Activated CD8-positive, alpha-beta memory T cell treated with anti-CD3 and anti-CD28 coated beads, Interleukin-2, amount 50 U/mL, for 4 hours (primary cell): ENCODE data around the gene B3GNT4.
A peak's percentile ranks its signal among the peaks of the same experiment; 100 is the strongest.
"Not testable (repeated sequence)": the region's sequence is repeated elsewhere in the genome, so short reads cannot be mapped to it uniquely, and the experiment has no call there.

Experiments used
- DNase-seq: peaks from one replicate; pipeline ENCODE4 v3.0.0-alpha.2; 2020

The B3GNT4 gene

GRCh38 chr12:122189626-122190475, 13.7 kb upstream of the B3GNT4 start:
- DNase-seq = no peak

DNA sequence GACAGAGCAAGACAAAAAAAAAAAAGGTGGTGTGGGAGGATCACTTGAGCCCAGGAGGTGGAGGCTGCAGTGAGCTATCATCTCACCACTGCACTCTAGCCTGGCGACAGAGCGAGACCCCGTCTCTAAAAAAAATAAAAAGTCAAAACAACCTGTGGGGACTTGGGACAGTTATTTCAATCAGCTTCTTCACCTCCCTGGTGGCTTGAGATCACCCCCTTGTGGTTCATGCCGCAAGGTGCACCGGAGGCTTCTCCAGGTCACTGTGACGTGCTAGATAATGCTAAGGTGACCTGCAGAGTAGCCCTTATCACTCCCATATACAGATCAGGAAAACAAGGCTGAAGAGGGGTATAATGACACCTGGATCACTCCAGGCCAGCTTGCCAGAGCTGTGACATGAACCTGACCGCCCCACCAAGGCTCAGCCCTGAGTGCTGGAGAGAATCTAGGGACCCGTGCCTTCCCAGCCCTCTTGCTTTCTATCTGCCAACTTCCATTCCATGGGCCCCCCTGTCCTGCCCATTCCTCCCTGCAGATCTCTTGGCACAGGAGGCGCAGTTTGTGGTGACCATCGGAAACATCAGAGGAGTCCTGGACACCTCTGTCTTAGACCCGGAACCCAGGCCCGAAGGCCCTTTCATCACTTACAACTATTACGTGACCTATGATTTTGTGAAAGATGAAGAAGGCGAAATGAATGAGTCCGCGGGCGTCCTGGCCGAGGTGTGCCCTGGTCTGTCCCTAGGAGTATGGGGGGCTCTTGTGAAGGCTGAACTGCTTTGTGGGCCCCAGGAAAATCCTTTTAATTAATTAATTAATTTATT, 12.5 kb upstream of the B3GNT4 start:
- peak; percentile 69 for DNase-seq

GRCh38 chr12:122192441-122192840, 11.1 kb upstream of the B3GNT4 start:
- no peak for DNase-seq

- DNase-seq = no peak
These were observed 8.7 kb upstream of the B3GNT4 start for GRCh38 chr12:122194804-122195203.

- DNase-seq = no peak
These were observed 8.1 kb upstream of the B3GNT4 start for GRCh38 chr12:122195405-122195804.

- DNase-seq = no peak
These were observed 5.9 kb upstream of the B3GNT4 start for GRCh38 chr12:122197612-122197966.

DNA sequence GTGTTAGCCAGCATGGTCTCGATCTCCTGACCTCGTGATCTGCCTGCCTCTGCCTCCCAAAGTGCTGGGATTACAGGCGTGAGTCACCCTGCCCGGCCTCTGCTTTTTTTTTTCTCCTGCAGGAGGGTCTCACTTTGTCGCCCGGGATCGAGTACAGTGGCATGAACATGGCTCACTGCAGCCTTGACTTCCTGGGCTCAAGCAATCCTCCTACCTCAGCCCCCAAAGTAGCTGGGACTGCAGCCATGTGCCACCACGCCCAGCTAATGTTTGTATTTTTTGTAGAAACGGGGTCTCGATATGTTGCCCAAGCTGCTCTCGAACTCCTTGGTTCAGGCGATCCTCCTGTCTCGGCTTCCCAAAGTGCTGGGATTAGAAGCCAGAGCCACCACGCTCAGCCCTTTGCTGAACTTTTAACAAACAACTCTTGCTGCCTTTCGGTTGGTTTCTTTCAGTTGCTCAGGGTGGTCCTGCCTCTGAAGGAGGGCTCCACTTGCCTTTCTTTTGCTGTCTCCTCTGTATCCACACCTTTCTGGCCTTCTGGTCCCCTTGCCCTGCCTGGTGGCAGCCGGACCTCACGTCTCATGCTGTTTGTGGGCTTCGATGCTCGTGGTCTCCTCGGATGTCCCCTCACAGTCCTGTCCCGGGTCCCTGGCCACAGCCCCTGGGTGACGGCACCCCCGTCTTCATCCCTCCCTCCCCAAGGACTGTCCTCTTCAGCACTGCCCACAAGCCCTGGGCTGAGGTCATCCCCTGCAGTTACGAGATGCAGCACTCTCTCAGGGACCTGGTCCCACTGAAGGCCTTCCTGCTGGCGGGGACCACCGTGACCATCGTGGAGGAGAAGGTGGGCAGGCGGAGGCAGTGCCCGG, 3.8 kb upstream of the B3GNT4 start:
- DNase-seq = no peak

DNA sequence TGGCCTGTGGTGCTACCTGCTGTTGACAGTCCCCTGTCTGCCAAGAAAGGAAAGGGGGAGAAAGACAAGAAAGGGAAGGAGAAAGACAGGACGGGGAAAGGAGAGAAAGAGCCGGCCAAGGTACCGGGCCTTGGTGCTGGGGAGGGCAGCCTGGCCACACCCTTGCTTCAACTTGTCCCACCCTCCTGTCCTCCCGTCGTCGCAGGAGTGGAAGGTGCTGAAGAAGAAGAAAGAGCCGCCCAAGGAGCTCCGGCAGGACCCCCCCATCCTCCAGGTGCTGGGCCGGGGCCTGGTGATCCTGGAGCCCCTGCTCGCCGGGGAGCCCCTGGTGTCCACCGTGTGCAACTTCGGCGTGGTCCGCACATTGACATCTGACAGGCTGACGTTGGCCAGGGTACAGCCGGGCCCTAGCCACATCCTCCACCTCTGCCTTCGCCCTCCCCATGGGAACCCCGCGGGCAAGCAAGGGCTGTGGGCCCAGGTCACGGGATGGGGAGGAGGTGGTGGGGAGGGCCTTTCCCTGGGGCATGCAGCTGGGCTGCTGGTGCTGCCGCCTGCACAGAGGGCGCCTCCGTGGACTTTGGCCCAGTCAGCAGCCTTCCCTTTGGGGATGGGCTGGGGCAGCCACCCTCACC, 2.9 kb upstream of the B3GNT4 start:
- DNase-seq = no peak

- no peak for DNase-seq
These were observed 2.1 kb upstream of the B3GNT4 start for GRCh38 chr12:122201381-122201780.

DNA sequence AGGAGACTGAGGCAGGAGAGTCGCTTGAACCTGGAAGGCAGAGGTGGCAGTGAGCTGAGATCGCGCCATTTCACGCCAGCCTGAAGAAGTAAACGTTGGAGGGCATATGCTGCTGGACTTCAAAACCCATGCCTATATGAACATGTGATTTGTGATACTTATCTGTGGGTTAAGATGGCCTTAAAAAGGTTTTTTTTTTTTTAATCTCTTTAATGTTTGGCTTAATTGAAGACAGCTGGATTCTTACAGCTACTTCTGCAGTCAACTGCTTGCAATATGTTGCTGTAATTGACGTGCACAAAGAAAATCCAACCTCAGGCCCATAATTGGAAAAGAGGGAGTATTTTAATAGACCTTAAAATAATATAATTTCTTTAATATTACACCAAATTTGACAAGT, 1.5 kb upstream of the B3GNT4 start:
- no peak for DNase-seq

DNA sequence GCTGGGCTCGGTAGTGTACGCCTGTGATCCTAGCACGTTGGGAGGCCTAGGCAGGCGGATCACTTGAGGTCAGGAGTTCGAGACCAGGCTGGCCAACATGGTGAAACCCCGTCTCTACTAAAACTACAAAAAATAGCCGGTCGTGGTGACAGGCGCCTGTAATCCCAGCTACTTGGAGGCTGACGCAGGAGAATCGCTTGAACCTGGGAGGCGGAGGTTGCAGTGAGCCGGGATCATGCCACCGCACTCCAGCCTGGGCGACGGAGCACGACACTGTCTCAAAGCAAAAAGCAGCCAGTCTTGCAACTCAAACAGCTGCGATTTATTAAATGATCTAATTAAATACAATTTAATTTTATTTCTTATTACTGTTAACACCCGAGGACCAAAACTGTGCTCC, 698 bp upstream of the B3GNT4 start:
- DNase-seq = not testable (repeated sequence)

DNA sequence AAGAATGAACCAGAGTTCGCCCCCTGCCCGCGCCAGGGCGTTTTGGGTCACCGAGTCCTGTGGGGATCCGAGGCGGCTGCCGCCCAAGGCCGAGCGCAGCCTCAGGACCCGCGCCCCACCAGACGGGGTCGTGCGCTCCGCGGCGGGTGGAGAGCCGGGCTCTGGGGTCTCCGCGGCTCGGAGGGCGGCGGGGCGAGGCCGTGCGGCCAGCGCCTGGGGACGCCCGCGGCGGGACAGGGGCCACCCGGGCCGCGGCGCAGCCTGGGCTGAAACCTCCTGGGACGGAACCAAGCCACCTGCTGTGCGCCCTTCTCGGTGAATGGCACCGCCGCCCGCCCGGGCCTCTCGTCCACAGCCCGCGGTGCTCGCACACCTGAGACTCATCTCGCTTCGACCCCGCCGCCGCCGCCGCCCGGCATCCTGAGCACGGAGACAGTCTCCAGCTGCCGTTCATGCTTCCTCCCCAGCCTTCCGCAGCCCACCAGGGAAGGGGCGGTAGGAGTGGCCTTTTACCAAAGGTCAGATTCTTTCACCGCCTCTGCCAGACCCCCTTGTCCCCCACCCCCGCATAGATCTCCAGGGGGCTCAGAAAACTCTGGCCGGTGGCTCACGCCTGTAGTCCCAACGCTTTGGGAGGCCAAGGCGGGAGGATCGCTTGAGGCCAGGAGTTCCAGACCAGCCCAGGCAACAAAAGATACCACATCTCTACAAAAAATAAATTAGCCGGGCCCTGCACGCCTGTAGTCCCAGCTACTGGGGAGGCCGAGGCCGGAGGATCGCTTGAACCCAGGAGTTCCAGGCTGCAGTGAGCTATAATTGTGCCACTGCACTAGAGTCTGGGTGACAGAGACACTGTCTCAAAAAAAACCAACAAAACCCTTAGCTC, 901 bp downstream of the B3GNT4 start:
- peak; percentile 43 for DNase-seq

DNA sequence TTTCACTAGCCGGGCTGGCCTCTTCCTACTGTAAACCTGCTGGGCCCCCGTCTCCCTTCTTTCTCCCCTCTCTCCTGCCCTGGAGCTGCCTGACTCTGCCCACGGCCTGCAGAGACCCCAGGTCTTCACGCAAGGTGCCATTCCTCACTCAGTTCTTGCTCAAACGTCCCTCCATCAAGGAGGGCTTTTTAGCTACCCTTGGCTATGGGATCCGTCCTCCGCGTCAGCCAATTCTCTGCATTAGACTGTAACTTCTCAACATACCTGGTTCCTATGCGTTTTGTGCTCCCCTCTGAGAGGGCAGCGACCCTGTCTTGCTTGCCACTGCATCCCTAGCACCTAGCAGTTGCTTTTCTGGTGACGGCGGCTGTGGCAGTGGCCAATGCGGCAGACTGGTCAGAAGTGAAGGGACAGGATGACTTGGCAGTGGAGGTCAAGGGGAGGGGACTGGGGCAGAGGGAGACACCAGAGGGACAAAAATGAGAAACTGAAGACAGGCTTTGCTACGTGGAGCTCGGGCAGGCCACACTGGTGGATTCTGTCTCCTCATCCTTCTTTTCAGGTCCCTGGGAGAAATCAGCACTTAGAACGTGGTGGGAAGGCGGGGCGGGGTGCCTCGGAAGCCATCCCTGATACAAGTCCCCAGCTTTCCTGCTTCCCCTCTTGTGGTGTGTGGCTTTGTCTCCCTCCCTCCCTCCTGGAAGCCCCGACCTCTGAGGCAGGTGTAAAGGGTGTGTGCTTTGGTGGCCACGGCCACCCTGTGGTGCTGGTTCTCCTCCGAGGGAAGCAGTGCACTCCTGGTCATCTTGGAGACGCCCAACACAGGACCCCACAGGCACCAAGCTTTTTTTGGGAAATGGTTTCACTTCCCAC, 1.8 kb downstream of the B3GNT4 start:
- no peak for DNase-seq

- no peak for DNase-seq
These were observed 2.8 kb downstream of the B3GNT4 start for GRCh38 chr12:122206111-122206881.

GRCh38 chr12:122206976-122207375, 3.5 kb downstream of the B3GNT4 start:
- DNase-seq = no peak

DNA sequence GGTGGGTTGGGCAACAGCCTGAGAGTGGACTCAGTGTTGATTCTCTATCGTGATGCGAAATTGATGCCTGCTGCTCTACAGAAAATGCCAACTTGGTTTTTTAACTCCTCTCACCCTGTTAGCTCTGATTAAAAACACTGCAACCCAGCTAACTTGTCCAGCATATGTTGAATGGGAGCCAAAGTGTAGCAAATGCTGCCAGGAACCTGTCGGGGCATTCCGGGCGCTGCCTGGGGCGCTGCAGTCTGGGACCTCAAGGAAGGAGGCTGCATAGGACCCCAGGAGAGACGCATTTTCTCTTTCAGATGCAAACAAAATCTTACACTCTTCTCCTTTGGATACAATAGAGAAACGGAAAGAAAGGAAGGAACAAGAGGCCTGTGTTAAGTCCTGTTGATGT, 3.9 kb downstream of the B3GNT4 start:
- DNase-seq = no peak

GRCh38 chr12:122208073-122208820, 4.7 kb downstream of the B3GNT4 start:
- no peak for DNase-seq

GRCh38 chr12:122215771-122216170, 12.3 kb downstream of the B3GNT4 start:
- DNase-seq = no peak

DNA sequence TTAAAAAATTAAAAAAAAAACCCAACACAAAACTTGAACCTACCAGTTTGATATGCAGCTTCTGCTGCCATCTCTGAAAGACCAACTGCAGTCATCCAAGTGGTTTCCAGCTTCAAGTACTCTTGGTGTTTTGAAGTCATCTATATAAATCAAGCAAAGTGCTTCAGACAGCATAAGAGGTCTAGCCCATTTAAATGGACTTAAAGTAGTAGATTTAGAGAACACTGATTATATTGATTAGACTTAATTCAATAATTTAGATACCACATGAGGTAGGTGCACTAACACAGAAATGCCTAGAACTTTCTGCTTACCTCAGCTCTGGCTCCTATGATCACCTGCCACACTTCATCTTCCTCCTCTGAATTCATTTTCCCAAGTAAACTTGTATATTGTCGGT, 12.9 kb downstream of the B3GNT4 start:
- DNase-seq = no peak
